ENCODE results near the gene SLC6A16. TPM values are rescaled to one million over a fixed set of nuclear protein-coding genes. Genes with fewer than 3 reads are reported as not detected.

SLC6A16 gene
- total RNA-seq, 1 experiment from 2014 or later: 3.2 TPM

- WGBS (ENCODE audit: extremely low coverage, insufficient read length, low lambda C conversion rate): no CpG with 5 or more reads among the region's 12 CpGs
Measured at GRCh38 chr19:49355909-49356353, 30.9 kb upstream of the SLC6A16 start.

More at GRCh38 chr19:49355909-49356353, 30.9 kb upstream of the SLC6A16 start:
- Histone ChIP-seq H4K20me1 (ENCODE audit: control insufficient read depth, insufficient read depth, insufficient read length) (no peaks in the 10 kb centered on the region), H3K9me3 (ENCODE audit: control insufficient read depth, low read depth, low read length) (no peaks in the 10 kb centered on the region), H3K27me3 (ENCODE audit: insufficient read depth, low read length) (no peaks in the 10 kb centered on the region), H3K9ac (ENCODE audit: extremely low read depth, insufficient read length, low read length) (no peak overlapping the region), H3K4me1 (ENCODE audit: insufficient read depth, low read length) (no peaks in the 10 kb centered on the region), H3K18ac (ENCODE audit: insufficient read length, low read depth, low read length) (no peak overlapping the region), H2AK5ac (ENCODE audit: insufficient read length, low read length) (no peak overlapping the region), H4K91ac (ENCODE audit: insufficient read length, low read depth, low read length) (no peak overlapping the region), H3K14ac (ENCODE audit: insufficient read depth, low read length) (no peak overlapping the region), H2BK12ac (ENCODE audit: insufficient read length, low read depth, low read length) (no peak overlapping the region), H4K8ac (replicated peaks; ENCODE audit: insufficient read length, low read depth, low read length) (no peak overlapping the region), H3K79me2 (ENCODE audit: insufficient read depth, low read length) (peaks cover 3% of the 10 kb centered on the region; the same call in 1 of the 2 replicates), H3K23me2 (ENCODE audit: insufficient read length, low read depth, low read length, poor library complexity, severe bottlenecking) (no peaks in the 10 kb centered on the region), H2BK5ac (ENCODE audit: insufficient read length, low read length) (no peak overlapping the region), H2BK15ac (ENCODE audit: low read depth, low read length) (no peak overlapping the region), H3T11ph (ENCODE audit: low read length) (no peak overlapping the region), H3K4me2 (ENCODE audit: insufficient read depth, insufficient read length, low read length) (no peak overlapping the region), H3K27ac (ENCODE audit: insufficient read length, low read depth, low read length) (no peak overlapping the region), H4K5ac (ENCODE audit: insufficient read length, low read depth, low read length) (no peak overlapping the region), H2BK20ac (ENCODE audit: low read depth, low read length, poor library complexity, severe bottlenecking) (no peak overlapping the region), H2AFZ (ENCODE audit: low read length) (no peak overlapping the region), H3K56ac (ENCODE audit: insufficient read length, low read depth, low read length) (no peak overlapping the region), H3K79me1 (ENCODE audit: insufficient read depth, low read depth, low read length, poor library complexity, severe bottlenecking) (peaks cover 6% of the 10 kb centered on the region), H2BK120ac (ENCODE audit: low read depth, low read length, poor library complexity, severe bottlenecking) (no peak overlapping the region), H3K4ac (ENCODE audit: low read depth, low read length) (no peak overlapping the region), H3K23ac (ENCODE audit: insufficient read length, low read depth, low read length) (no peak overlapping the region)
- no peak for TF ChIP-seq CTCF (conservative IDR thresholded peaks at IDR 0.05)
- Mint-ChIP-seq H3K27me3 (ENCODE audit: low read depth) (no peaks in the 10 kb centered on the region), H3K4me3 (no peak overlapping the region), H3K9me3 (no peaks in the 10 kb centered on the region), H3K36me3 (ENCODE audit: insufficient read depth in 1 of 3, low read depth in 3 of 3) (peaks cover 72 to 89% (median 83%) of the 10 kb centered on the region in 3 experiments; a peak in 6 of 7 replicates), H3K27ac (peak overlapping the region; percentile 30 to 52 (median 44); a peak in 4 of 7 replicates), H3K4me1 (peaks cover 4 to 23% of the 10 kb centered on the region in 2 experiments)
- no peak for DNase-seq
